D341Med (cell line): ENCODE results near the gene POLH.

ENCODE experiments used
- DNase-seq: peaks from one replicate; pipeline ENCODE4 v3.0.0; 2012; ENCODE audit warnings: low spot score

POLH gene

DNA sequence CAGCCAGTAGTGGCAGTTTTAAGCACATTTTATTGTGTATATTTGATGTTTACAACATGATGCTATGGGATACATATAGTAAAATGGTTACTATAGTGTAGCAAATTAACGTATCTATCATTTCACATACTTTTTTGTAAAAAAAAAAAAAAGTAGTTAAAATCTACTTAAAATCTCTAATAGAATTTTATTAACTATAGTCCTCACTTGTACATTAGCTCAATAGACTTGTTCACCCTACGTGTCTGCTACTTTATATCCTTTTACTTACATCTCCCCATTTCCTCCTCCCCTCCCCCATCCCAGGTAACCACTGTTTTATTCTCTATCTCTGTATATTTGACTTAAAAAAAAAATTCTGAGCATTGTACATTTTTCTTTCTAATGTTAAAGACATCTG, 30.0 kb downstream of the POLH start:
- no peak for DNase-seq

DNA sequence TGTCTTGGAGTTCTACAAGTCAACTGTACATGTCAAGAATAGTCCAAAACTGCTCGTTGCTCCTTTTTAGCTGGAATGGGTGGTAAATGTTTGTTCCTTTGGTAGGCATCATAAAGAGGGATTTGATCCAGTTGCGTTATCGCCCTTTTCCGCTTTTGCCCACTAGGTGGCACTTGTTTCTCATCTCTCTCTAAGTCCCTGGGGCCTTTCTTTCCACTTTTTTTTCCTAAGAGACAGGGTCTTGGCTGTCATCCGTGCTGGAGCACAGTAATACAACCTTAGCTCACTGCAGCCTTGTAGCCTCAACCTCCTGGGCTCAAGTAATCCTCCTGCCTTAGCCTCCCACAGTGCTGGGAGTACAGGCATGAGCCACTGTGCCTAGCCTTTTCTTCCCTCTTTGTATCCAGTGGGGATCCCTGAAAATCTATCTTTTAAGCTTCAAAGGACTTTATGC, 32.4 kb downstream of the POLH start:
- DNase-seq = peak; percentile 77

DNA sequence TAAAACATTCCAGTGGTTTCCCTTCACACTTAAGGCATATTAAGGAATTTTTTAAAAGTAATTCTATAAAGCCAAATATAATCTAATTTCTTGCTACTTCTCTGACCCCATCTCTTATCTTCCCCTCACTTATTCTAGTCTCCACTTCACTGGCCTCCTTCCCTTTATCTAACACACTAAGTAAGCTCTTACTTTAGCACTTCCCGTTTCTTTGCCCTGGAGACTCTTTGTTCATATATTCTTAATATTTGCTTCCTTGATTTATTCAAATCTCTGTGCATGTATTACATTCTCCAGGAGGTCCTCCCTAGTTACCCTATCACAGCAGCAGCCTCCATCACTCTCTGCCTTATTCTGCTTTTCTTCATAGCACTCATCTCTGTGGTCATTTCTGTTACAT, 32.8 kb downstream of the POLH start:
- DNase-seq = no peak

GRCh38 chr6:43609402-43609801, 33.4 kb downstream of the POLH start:
- no peak for DNase-seq

GRCh38 chr6:43610431-43610830, 34.4 kb downstream of the POLH start:
- DNase-seq = no peak

DNA sequence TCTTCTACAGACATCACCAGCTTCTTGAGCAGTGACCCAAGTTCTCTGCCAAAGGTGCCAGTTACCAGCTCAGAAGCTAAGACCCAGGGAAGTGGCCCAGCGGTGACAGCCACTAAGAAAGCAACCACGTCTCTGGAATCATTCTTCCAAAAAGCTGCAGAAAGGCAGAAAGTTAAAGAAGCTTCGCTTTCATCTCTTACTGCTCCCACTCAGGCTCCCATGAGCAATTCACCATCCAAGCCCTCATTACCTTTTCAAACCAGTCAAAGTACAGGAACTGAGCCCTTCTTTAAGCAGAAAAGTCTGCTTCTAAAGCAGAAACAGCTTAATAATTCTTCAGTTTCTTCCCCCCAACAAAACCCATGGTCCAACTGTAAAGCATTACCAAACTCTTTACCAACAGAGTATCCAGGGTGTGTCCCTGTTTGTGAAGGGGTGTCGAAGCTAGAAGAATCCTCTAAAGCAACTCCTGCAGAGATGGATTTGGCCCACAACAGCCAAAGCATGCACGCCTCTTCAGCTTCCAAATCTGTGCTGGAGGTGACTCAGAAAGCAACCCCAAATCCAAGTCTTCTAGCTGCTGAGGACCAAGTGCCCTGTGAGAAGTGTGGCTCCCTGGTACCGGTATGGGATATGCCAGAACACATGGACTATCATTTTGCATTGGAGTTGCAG, 37.9 kb downstream of the POLH start:
- DNase-seq = no peak

DNA sequence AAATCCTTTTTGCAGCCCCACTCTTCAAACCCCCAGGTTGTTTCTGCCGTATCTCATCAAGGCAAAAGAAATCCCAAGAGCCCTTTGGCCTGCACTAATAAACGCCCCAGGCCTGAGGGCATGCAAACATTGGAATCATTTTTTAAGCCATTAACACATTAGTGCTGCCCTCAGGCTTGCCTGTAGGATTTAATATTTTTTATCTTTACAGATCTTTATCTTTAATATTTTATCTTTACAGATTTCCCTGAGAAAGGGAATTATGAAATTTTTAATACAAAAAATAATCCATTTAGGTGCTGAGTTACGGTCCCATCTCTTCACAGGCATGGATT, 38.4 kb downstream of the POLH start:
- no peak for DNase-seq

GRCh38 chr6:43616725-43617472, 40.9 kb downstream of the POLH start:
- DNase-seq = no peak

DNA sequence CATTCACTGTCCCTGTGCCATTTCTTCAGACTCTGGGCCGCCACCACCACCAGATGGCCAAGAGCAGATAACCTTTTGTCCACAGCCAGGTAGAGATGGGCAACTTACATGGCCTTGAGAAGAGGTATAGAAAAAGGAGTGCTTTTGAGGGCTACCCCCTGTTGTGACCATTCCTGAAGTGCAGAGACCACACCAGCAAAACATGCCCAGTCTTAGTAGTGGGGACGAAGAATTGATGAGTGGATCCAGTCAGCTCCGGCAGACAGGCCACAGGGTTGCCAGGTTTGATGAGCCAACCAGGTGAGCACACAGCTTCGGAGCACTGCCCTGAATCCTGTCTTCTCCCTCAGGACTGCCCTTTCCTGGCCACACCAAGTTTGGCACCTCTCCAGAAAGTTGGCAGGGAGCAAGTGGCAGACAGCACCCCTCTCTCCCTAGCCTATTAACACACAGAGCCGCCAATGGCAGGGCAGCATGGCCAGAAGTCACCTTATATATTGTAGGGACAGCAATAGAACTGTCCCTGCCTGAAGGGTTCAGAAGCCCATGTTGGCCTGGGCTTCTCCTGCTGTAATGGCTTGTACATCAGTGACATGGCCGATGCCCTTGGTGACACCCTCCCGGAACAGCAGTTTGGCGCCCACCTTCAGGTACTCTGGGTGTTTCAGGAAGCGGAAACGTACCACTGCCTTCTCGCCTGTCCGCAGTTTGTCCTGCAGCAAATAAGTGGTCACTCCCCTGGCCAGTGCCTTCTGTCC, 45.3 kb downstream of the POLH start:
- no peak for DNase-seq

GRCh38 chr6:43621836-43622180, 45.8 kb downstream of the POLH start:
- no peak for DNase-seq

DNA sequence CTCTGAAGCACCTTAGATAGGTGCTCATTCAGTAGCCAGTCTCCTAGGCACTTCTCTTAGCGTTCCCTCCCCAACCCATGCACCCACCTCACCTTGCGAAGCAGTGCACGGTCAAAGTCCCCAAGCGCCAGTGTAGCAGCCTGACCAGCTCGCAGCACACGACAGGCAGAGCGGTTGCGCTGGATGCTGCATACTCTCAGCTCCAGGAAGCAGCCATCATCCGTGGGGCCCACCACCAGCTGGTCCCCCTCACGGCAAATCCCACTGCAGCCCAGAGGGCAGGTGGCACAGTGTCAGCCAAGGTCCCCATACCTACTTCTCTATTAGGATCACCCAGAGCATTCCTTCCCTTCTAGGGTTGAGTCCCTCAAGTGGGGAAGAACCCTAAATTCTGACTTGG, 46.6 kb downstream of the POLH start:
- no peak for DNase-seq

DNA sequence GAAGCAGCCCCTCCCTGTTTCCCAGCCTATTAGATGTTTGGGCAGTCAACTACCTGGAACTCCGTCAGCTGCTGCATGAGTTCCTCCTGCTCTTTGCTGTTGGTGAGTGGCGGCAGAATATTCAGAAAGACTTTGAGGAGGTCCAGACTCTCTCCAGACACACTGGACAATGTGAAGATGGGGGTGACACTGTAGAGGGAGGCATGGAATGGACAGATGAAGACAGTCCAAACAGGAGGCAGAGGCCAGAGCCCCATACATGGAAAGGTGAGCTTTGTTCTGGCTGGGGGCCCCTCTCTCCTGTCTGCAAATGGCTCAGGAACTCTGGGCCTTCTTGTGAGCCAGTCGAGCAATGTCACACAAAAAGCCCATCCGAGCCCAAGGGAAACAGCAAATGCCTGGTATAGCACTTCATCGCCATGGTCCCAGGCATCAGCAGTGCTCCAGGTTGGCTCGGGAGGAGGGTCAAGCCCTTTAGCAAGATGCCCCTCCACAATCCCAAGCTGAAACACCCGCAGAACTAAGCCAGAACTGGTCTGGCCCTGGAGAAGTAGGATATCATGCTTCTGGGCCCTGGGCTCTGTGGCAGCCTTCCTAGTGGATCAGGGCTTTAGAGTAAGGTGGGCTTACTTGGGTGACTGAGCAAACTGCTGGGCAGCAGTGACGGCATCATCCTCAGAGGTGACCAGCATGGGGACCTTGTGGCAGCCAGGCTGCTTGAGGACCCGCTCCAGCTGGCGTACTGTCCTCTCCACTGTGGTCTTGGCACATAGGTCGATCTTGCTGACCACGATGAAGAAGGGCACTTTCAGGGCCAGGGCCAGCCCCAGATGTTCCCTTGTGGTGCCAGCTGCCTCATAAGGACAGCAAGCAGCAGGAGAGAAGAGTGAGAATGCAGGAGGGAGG, 48.1 kb downstream of the POLH start:
- DNase-seq = no peak

- DNase-seq = no peak
These were observed 48.9 kb downstream of the POLH start for GRCh38 chr6:43624786-43625288.

DNA sequence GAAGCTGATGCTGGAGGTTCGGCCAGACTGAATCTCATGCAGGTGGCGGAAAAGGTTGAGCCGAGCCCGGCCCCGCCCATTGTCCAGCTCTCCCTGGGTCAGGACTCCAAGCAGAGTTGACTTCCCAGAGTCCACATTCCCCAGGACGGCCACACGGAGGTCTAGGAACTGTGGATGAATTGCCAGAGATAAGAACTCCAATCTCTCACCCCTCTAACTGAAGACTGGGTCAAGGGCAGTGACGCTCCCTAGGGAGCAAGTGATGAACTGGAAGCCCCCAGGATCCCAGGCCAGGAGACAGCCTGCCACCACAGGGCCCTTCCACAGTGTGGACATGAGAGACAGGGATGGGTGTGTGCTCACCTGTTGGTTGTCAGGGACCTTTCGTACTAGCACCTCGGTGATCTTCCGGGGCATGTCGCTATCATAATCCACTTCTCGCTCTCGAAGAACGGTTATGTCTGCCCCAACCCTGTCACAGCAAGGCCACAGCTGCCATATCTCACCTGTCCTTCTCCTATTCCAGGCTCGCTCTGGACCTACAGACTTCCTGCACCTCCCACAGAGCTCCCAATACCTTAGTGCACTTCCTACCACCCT, 49.5 kb downstream of the POLH start:
- DNase-seq = no peak

GRCh38 chr6:43627008-43627825, 51.2 kb downstream of the POLH start:
- DNase-seq = no peak

DNA sequence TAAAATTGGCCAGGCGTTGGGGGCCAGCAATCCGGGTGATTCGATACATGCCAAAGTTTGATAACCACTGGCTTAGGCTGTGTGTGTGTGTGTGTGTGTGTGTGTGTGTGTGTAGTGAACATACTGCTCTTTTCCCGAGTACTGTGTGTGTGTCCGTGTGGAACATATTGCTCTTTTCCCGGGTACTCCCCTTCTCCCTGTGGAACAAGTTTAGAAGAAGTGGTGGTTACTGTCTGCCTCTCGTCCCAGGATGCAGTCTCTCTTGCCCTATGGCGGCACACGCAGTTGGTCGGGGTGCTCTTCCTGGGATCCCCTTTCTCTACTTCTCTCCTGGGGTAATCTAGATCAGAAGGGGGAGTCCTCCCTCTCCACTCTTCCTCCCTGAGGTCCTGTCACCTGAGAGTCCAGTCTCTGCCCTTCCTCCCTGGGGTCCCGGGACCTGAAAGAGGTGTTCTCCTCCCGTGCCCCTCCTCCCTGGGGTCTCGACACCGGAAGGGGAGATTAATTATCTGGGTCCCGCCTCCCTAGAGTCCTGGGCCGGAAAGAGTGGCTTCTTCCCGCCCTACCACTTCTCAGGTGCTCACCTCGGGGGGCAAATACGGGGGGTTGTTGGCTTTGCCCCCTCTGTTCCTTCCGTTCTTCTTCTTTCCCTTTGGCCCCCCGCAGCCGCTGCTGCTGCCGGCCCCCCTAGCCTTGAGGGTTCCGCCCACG, 52.6 kb downstream of the POLH start:
- DNase-seq = peak; percentile 83

DNA sequence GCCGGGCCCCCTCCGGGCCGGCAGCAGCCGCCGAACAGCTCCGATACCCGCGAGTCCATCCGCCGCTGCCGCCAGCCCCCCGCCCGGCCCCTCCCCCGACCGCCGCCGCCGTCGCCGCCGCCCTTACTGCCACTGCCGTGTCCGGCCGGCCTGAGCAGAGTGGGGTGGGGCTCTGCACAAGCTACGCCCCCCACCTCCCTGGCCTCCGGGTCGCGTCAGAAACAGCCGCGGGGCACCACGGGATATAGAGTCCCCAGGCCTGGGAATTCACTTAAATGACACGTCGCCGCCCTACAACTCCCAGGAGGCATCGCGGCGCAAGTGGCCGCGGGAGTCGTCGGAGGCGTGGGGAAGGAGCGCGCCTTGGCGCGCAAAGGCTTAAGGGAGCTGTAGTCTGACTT, 53.1 kb downstream of the POLH start, which contains the start of gene GTPBP2:
GTPBP2 (minus strand) TSS at position 161 of the 401 bp plus-strand sequence; CDS start at position 59, 102 bp downstream.
- DNase-seq = peak; percentile 94

DNA sequence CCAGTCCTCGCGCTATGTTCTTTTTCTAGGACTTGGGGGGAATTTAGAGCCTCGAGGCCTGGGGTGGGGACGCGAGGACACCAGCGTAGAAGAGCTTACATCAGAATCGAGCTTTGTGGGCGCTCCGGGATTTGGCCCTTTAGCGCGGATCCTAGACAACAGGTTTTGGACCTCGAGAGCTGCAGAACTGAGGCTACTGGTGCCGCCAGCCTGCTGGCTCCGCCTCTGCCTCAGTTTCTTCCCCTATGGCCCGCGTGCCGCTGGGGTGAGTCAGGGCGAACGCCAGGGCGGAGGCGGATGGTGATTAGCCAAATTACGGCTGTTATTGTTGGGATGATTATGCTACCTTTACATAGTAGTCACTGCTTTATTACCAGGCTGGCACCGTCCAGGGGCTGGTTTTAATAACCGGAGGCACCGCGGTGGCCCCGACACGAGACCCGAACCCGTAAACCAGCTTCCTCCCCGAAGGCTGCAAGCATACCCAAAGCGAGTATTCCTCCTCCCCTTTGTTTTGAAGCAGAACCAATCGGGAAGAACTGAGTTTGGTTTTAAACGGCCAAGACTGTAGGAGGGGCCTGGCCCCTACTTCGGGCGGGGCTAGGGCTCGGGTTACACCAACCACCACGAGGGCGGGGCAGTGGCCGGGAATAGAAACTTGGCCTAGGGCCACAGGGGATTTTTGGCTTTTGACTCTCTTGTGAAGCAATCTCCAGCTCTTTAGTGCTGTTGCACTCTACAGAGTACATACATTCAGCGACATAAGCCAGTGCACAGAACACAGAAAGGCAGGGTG, 53.7 kb downstream of the POLH start:
- peak; percentile 94 for DNase-seq
